ENCODE results near the gene COG7. TPM values are rescaled to one million over a fixed set of nuclear protein-coding genes. Genes with fewer than 3 reads are reported as not detected.

The COG7 gene
- total RNA-seq, 1 experiment from 2014 or later, result 17.9 TPM

DNA sequence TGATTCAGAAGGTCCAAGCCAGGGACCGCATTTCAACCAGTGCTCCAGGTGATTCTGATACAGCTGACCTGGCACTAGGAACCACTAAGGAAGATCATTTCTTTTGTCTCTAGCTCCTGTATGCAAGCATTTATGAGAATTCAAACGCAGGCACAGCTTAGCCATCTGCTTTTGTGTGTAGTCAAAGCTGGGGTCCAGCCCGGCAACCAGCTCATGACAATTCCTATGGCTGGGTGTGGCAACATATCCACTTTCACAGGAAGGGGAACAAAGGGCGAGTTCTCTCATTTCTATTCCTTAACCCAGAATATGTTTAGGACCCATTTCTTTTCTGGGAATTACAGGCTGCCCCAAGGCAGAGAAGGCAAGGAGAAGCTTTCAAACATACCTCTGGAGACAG is 27.3 kb upstream of the COG7 start:
- no CpG with 5 or more reads among the region's 4 CpGs for WGBS (ENCODE audit: extremely low coverage, insufficient read length, low lambda C conversion rate)
- H3K27me3 ChIP-seq (ENCODE audit: insufficient read depth, low read length), result no peaks in the 10 kb centered on the region
- Mint-ChIP-seq H3K4me1 (no peaks in the 10 kb centered on the region), H3K4me3 (no peak overlapping the region), H3K27ac (no peak overlapping the region), H3K36me3 (ENCODE audit: insufficient read depth in 1 of 3, low read depth in 3 of 3) (peaks cover 59 to 94% (median 91%) of the 10 kb centered on the region in 3 experiments; a peak in 6 of 7 replicates), H3K9me3 (no peaks in the 10 kb centered on the region), H3K27me3 (ENCODE audit: low read depth) (no peaks in the 10 kb centered on the region)
- H3K14ac ChIP-seq (ENCODE audit: insufficient read depth, low read length), result no peak overlapping the region
- no peak overlapping the region for H4K91ac ChIP-seq (ENCODE audit: insufficient read length, low read depth, low read length)
- DNase-seq, result no peak
- H3K4me2 ChIP-seq (ENCODE audit: insufficient read depth, insufficient read length, low read length), result no peak overlapping the region
- H3K18ac ChIP-seq (ENCODE audit: insufficient read length, low read depth, low read length), result no peak overlapping the region
- no peak overlapping the region for H2BK12ac ChIP-seq (ENCODE audit: insufficient read length, low read depth, low read length)
- no peaks in the 10 kb centered on the region for H4K20me1 ChIP-seq (ENCODE audit: control insufficient read depth, insufficient read depth, insufficient read length)
- no peak overlapping the region for H3K4ac ChIP-seq (ENCODE audit: low read depth, low read length)
- no peaks in the 10 kb centered on the region for H3K4me1 ChIP-seq (ENCODE audit: insufficient read depth, low read length)
- no peak overlapping the region for H2BK15ac ChIP-seq (ENCODE audit: low read depth, low read length)
- H3K23me2 ChIP-seq (ENCODE audit: insufficient read length, low read depth, low read length, poor library complexity, severe bottlenecking), result no peaks in the 10 kb centered on the region
- H3K56ac ChIP-seq (ENCODE audit: insufficient read length, low read depth, low read length), result no peak overlapping the region
- H3T11ph ChIP-seq (ENCODE audit: low read length), result no peak overlapping the region
- no peak overlapping the region for H2BK20ac ChIP-seq (ENCODE audit: low read depth, low read length, poor library complexity, severe bottlenecking)
- H3K79me2 ChIP-seq (ENCODE audit: insufficient read depth, low read length), result no peaks in the 10 kb centered on the region
- H2AK5ac ChIP-seq (ENCODE audit: insufficient read length, low read length), result no peak overlapping the region
- no peak overlapping the region for H2AFZ ChIP-seq (ENCODE audit: low read length)
- no peak overlapping the region for H2BK5ac ChIP-seq (ENCODE audit: insufficient read length, low read length)
- H3K9ac ChIP-seq (ENCODE audit: extremely low read depth, insufficient read length, low read length), result no peak overlapping the region
- TF ChIP-seq, protein P1, sequence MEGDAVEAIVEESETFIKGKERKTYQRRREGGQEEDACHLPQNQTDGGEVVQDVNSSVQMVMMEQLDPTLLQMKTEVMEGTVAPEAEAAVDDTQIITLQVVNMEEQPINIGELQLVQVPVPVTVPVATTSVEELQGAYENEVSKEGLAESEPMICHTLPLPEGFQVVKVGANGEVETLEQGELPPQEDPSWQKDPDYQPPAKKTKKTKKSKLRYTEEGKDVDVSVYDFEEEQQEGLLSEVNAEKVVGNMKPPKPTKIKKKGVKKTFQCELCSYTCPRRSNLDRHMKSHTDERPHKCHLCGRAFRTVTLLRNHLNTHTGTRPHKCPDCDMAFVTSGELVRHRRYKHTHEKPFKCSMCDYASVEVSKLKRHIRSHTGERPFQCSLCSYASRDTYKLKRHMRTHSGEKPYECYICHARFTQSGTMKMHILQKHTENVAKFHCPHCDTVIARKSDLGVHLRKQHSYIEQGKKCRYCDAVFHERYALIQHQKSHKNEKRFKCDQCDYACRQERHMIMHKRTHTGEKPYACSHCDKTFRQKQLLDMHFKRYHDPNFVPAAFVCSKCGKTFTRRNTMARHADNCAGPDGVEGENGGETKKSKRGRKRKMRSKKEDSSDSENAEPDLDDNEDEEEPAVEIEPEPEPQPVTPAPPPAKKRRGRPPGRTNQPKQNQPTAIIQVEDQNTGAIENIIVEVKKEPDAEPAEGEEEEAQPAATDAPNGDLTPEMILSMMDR (conservative IDR thresholded peaks at IDR 0.05), result no peak
- no peak overlapping the region for H3K23ac ChIP-seq (ENCODE audit: insufficient read length, low read depth, low read length)
- no peak overlapping the region for H2BK120ac ChIP-seq (ENCODE audit: low read depth, low read length, poor library complexity, severe bottlenecking)
- H3K27ac ChIP-seq (ENCODE audit: insufficient read length, low read depth, low read length), result no peak overlapping the region
- H3K79me1 ChIP-seq (ENCODE audit: insufficient read depth, low read depth, low read length, poor library complexity, severe bottlenecking), result no peaks in the 10 kb centered on the region
- H4K8ac ChIP-seq (replicated peaks; ENCODE audit: insufficient read length, low read depth, low read length), result no peak overlapping the region
- no peaks in the 10 kb centered on the region for H3K9me3 ChIP-seq (ENCODE audit: control insufficient read depth, low read depth, low read length)
- H4K5ac ChIP-seq (ENCODE audit: insufficient read length, low read depth, low read length), result no peak overlapping the region

Data from H9 (cell line).